Loucy (cell line): ENCODE measurements around the gene KIF7.

Source experiments
- EZH2phosphoT487 ChIP-seq: fragments of 200-600 bp; IDR thresholded peaks from 2 replicates; pipeline ENCODE4 v1.6.1; 2018; ENCODE audit warnings: antibody characterized with exemption, mild to moderate bottlenecking, moderate library complexity, borderline replicate concordance
- TF ChIP-seq, protein P1 (sequence below): fragments of 200-600 bp; sonication (generic); conservative IDR thresholded peaks from 2 replicates; pipeline ENCODE4 v1.5.1; 2014; ENCODE audit warnings: mild to moderate bottlenecking, antibody characterized with exemption, low read length

DNA sequence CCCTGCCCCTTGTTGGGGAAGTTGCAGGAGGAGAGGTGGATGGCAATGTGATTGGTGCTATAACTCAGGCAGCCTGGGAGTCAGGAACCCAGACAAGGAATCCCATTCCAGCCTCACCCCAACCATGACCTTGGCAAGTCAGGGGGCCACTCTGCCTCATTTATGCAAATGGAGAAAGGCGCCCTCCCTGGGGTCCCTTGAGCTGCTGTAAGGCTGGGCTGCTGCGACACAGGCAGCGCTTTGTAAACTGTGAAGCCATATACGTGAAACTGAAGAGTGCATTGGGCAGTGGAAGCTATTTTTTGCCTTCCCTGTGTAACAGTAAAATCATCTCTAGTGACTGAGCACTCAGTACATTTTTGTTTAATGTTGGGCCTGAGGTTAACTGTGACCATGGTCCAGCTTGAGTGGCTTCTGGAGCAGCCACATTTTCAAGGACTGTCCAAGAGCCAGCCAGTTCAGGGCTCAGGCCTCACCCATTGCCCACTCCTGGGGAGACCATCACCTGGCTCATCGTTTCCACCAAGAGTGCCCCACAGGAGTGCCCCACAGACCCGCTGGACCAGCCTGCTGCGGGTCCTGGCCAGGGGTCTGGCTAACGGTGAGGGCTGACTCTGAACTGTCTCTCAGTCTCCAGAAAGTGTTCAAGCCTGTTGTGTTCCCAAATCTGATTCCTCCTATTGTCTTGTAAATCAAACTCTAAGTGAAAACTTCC lies 27.9 kb downstream of the KIF7 start:
- TF ChIP-seq, protein P1, sequence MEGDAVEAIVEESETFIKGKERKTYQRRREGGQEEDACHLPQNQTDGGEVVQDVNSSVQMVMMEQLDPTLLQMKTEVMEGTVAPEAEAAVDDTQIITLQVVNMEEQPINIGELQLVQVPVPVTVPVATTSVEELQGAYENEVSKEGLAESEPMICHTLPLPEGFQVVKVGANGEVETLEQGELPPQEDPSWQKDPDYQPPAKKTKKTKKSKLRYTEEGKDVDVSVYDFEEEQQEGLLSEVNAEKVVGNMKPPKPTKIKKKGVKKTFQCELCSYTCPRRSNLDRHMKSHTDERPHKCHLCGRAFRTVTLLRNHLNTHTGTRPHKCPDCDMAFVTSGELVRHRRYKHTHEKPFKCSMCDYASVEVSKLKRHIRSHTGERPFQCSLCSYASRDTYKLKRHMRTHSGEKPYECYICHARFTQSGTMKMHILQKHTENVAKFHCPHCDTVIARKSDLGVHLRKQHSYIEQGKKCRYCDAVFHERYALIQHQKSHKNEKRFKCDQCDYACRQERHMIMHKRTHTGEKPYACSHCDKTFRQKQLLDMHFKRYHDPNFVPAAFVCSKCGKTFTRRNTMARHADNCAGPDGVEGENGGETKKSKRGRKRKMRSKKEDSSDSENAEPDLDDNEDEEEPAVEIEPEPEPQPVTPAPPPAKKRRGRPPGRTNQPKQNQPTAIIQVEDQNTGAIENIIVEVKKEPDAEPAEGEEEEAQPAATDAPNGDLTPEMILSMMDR, result no peak
- no peak for TF ChIP-seq EZH2phosphoT487
